CD4-positive, alpha-beta T cell treated with Interleukin-17A for 1 hour (primary cell): Measurements from ENCODE around the gene KCNS3.
"Not testable (repeated sequence)": the region's sequence is repeated elsewhere in the genome, so short reads cannot be mapped to it uniquely, and the experiment has no call there.

Experiments
- DNase-seq: peaks from one replicate; pipeline ENCODE4 v3.0.0-alpha.2; 2020

KCNS3 gene

GRCh38 chr2:17951563-17951962 lies 73.1 kb downstream of the KCNS3 start:
- DNase-seq = no peak

GRCh38 chr2:17958466-17959092 lies 80.1 kb downstream of the KCNS3 start:
- no peak for DNase-seq

- no peak for DNase-seq
Measured at GRCh38 chr2:17959356-17959755, 80.9 kb downstream of the KCNS3 start.

GRCh38 chr2:17959833-17960232 lies 81.4 kb downstream of the KCNS3 start:
- DNase-seq = no peak

- DNase-seq = no peak
Measured at GRCh38 chr2:17960925-17961324, 82.5 kb downstream of the KCNS3 start.

- no peak for DNase-seq
Measured at GRCh38 chr2:17961789-17962188, 83.3 kb downstream of the KCNS3 start.

- no peak for DNase-seq
Measured at GRCh38 chr2:17962876-17963275, 84.4 kb downstream of the KCNS3 start.

GRCh38 chr2:17963571-17963970 lies 85.1 kb downstream of the KCNS3 start:
- not testable (repeated sequence) for DNase-seq

GRCh38 chr2:17965196-17965595 lies 86.7 kb downstream of the KCNS3 start:
- no peak for DNase-seq

- DNase-seq = no peak
Measured at GRCh38 chr2:17966798-17967197, 88.3 kb downstream of the KCNS3 start.

- DNase-seq = no peak
Measured at GRCh38 chr2:17969661-17970060, 91.2 kb downstream of the KCNS3 start.

GRCh38 chr2:17971531-17972125 lies 93.2 kb downstream of the KCNS3 start:
- no peak for DNase-seq

- no peak for DNase-seq
Measured at GRCh38 chr2:17972991-17973390, 94.5 kb downstream of the KCNS3 start.

GRCh38 chr2:17975401-17975800 lies 96.9 kb downstream of the KCNS3 start:
- no peak for DNase-seq

- no peak for DNase-seq
Measured at GRCh38 chr2:17976871-17977746, 98.6 kb downstream of the KCNS3 start.

GRCh38 chr2:17979707-17980106 lies 101.2 kb downstream of the KCNS3 start:
- DNase-seq = no peak

- no peak for DNase-seq
Measured at GRCh38 chr2:17981936-17982335, 103.5 kb downstream of the KCNS3 start.
